Upper lobe of left lung (tissue), 6 donors: ENCODE measurements around the gene WDR6. TPM values are rescaled to one million over a fixed set of nuclear protein-coding genes. Genes with fewer than 3 reads are reported as not detected.

Experiments used
- ATAC-seq, 2 donors: fragments of 200-7000 bp; cut with Tn5 transposase; one replicate each; pipeline ENCODE4 v1.9.1; 2022; ENCODE audit warnings: mild to moderate bottlenecking in 2 of 2, moderate library complexity in 2 of 2; ENCODE audit not compliant: low FRiP score in 2 of 2
- DNase-seq, 2 donors: peaks; one replicate each; pipeline ENCODE4 v3.0.0-alpha.2; 2019 to 2020
- H3K27ac ChIP-seq, 4 donors: fragments of 200-600 bp; sonication (generic); one replicate each; pipeline ENCODE4 v1.5.1; 2016 to 2019
- H3K27me3 ChIP-seq, 4 donors: fragments of 200-600 bp; sonication (generic); one replicate each; pipeline ENCODE4 v1.5.1; 2017 to 2019
- H3K36me3 ChIP-seq, 4 donors: fragments of 200-600 bp; sonication (generic); one replicate each; pipeline ENCODE4 v1.5.1; 2016 to 2019
- H3K4me1 ChIP-seq, 4 donors: fragments of 200-600 bp; sonication (generic); one replicate each; pipeline ENCODE4 v1.5.1; 2018 to 2019
- H3K4me3 ChIP-seq, 4 donors: fragments of 200-600 bp; sonication (generic); one replicate each; pipeline ENCODE4 v1.5.1; 2017 to 2019; ENCODE audit warnings: mild to moderate bottlenecking in 2 of 4, moderate library complexity in 1 of 4
- H3K9me3 ChIP-seq, 4 donors: fragments of 200-600 bp; sonication (generic); one replicate each; pipeline ENCODE4 v1.5.1; 2018 to 2019
- EP300 ChIP-seq, 4 donors: sonication (generic); formaldehyde crosslinking; IDR thresholded peaks; one replicate each; pipeline ENCODE4 v1.5.1; 2017; ENCODE audit warnings: antibody characterized with exemption in 4 of 4, control low read depth in 2 of 4
- POLR2A ChIP-seq, 4 donors: fragments of 450-650 bp; IDR thresholded peaks; one replicate each; pipeline ENCODE4 v1.5.1; 2016 to 2017; ENCODE audit warnings: antibody characterized with exemption in 4 of 4, mild to moderate bottlenecking in 2 of 4
- POLR2AphosphoS5 ChIP-seq, 2 donors: sonication (generic); formaldehyde crosslinking; IDR thresholded peaks; one replicate each; pipeline ENCODE4 v1.5.1; 2017; ENCODE audit warnings: antibody characterized with exemption in 2 of 2
- WGBS, 2 donors: methylation state at CpG; one replicate each; pipeline ENCODE4 v1.1.5; 2017 to 2018; 5-methylcytosine and 5-hydroxymethylcytosine counted together
- total RNA-seq, 6 donors: library from RNA; depleted of rRNA in 4 of 6; stranded (reverse); fragments of >200 nt in 4 of 6; gene quantifications; one replicate each; pipeline versions ENCODE4 v1.1.0 to v1.2.1, GENCODE V29; 2016 to 2021
- TF ChIP-seq, protein P1 (sequence below), 6 experiments: fragments of 450-650 bp in 4 of 6; fragments of 200-600 bp in 2 of 6; sonication (generic) in 2 of 6; IDR thresholded peaks; one replicate each; pipeline ENCODE4 v1.5.1; 2016 to 2019; ENCODE audit warnings: antibody characterized with exemption in 6 of 6
- donor health status: DM: no; HTN: no; CAD: no; lungs with moderate emphysema.
- donor health status: DM: no; HTN: yes; CAD: no; lungs with severe emphysema.

The WDR6 gene
- total RNA-seq, 6 donors from 2014 or later, result 100 to 279 (median 123) TPM

DNA sequence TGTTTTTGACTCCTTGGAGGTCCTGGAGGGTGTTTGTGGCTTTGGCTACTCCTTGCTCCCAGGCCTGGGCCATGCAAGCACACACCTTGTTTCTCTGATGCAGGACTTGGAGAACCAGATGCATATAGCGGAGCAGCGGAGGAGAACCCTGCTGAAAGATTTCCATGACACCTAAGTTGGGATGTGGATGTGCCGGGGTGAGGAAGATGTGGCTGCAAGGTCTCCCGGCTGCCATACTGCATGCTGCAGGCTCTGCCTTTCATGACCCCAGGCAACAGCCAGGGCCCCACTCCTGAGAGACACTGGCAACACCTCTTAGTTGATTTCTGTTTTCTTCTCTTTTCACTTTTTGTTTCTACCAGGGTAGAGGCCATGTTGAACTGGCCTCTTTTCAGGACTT is 24.1 kb upstream of the WDR6 start:
- Histone ChIP-seq H3K9me3 (no peaks in the 10 kb centered on the region), H3K27ac (no peak overlapping the region), H3K4me3 (no peak overlapping the region), H3K4me1 (peaks cover 0 to 5% (median 1%) of the 10 kb centered on the region in 4 donors), H3K27me3 (no peaks in the 10 kb centered on the region), H3K36me3 (peaks cover 22 to 79% (median 67%) of the 10 kb centered on the region in 4 donors)
- DNase-seq (no peak), ATAC-seq (no peak)
- 93 to 97% methylated on average over 4 of the region's 4 CpGs for WGBS, 2 donors
- TF ChIP-seq POLR2AphosphoS5 (IDR thresholded peaks at IDR 0.05) (no peak), EP300 (IDR thresholded peaks at IDR 0.05) (no peak), POLR2A (IDR thresholded peaks at IDR 0.05) (no peak)
- TF ChIP-seq, protein P1, sequence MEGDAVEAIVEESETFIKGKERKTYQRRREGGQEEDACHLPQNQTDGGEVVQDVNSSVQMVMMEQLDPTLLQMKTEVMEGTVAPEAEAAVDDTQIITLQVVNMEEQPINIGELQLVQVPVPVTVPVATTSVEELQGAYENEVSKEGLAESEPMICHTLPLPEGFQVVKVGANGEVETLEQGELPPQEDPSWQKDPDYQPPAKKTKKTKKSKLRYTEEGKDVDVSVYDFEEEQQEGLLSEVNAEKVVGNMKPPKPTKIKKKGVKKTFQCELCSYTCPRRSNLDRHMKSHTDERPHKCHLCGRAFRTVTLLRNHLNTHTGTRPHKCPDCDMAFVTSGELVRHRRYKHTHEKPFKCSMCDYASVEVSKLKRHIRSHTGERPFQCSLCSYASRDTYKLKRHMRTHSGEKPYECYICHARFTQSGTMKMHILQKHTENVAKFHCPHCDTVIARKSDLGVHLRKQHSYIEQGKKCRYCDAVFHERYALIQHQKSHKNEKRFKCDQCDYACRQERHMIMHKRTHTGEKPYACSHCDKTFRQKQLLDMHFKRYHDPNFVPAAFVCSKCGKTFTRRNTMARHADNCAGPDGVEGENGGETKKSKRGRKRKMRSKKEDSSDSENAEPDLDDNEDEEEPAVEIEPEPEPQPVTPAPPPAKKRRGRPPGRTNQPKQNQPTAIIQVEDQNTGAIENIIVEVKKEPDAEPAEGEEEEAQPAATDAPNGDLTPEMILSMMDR (IDR thresholded peaks at IDR 0.05), result no peak

DNA sequence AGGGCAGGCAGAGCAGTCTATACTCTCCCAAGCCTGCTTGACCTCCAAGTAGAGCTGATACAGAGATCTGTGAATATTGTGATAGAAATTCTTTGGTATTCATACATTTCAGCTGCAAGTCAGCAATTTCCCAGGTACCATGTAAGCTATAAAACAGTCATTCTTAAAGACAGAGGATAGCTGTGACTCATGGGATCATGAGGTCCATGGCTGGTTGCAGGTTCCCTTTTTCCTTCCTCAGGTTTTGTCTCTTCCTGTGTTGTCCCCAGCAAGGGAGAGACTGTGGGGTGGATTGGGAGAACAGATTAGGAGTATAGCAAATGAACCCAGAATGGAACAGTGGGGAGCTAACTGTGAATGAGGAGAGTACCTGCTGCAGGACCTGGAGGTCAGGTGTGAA is 22.5 kb upstream of the WDR6 start:
- DNase-seq, result no peak

DNA sequence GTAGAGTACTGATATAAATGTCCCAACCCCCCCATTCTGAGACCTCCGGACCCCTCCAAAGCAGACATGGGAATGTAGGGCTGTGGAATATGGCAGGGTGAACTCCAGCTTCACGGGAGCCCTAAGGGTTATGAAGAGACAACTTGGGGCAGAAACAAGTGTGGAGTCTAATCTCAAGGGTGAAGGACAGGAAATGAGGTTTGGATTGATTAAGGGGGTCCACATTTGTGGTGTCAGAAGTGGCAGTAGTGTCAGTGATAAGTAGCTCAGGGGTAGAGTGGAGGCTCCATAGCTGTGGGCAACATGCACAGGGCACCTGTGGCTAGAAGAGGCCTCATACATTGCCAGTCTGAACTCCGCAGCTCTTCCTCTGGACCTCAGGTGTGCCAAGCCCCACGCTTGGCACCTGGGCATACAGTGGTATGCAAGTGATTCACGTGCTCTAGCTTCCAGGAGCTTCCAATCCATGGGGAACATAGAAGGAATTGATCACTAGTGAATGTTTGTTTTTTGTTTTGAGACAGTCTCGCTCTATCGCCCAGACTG is 21.3 kb upstream of the WDR6 start:
- Histone ChIP-seq H3K4me3 (no peak overlapping the region), H3K4me1 (peaks cover 10 to 23% (median 13%) of the 10 kb centered on the region in 4 donors), H3K27me3 (no peaks in the 10 kb centered on the region), H3K27ac (no peak overlapping the region), H3K9me3 (no peaks in the 10 kb centered on the region), H3K36me3 (peaks cover 5 to 55% (median 41%) of the 10 kb centered on the region in 4 donors)
- TF ChIP-seq POLR2A (IDR thresholded peaks at IDR 0.05) (no peak), EP300 (IDR thresholded peaks at IDR 0.05) (no peak), POLR2AphosphoS5 (IDR thresholded peaks at IDR 0.05) (no peak)
- TF ChIP-seq, protein P1 (IDR thresholded peaks at IDR 0.05), result no peak
- WGBS, 2 donors, result 93 to 96% methylated on average over 5 to 7 of the region's 7 CpGs
- ATAC-seq (no peak), DNase-seq (no peak)

More for the DNA sequence above, 22.5 kb upstream of the WDR6 start:
- peaks cover 14 to 66% (median 53%) of the 10 kb centered on the region in 4 donors for H3K36me3 ChIP-seq
- TF ChIP-seq, protein P1 (IDR thresholded peaks at IDR 0.05), result no peak
- no peak for TF ChIP-seq POLR2AphosphoS5 (IDR thresholded peaks at IDR 0.05)
- TF ChIP-seq POLR2A (IDR thresholded peaks at IDR 0.05), result no peak
- TF ChIP-seq EP300 (IDR thresholded peaks at IDR 0.05), result no peak
- H3K27ac ChIP-seq, result no peak overlapping the region
- H3K27me3 ChIP-seq, result no peaks in the 10 kb centered on the region
- H3K4me1 ChIP-seq, result peaks cover 7 to 17% (median 10%) of the 10 kb centered on the region in 4 donors
- H3K4me3 ChIP-seq, result no peak overlapping the region
- ATAC-seq, result no peak
- no peaks in the 10 kb centered on the region for H3K9me3 ChIP-seq

DNA sequence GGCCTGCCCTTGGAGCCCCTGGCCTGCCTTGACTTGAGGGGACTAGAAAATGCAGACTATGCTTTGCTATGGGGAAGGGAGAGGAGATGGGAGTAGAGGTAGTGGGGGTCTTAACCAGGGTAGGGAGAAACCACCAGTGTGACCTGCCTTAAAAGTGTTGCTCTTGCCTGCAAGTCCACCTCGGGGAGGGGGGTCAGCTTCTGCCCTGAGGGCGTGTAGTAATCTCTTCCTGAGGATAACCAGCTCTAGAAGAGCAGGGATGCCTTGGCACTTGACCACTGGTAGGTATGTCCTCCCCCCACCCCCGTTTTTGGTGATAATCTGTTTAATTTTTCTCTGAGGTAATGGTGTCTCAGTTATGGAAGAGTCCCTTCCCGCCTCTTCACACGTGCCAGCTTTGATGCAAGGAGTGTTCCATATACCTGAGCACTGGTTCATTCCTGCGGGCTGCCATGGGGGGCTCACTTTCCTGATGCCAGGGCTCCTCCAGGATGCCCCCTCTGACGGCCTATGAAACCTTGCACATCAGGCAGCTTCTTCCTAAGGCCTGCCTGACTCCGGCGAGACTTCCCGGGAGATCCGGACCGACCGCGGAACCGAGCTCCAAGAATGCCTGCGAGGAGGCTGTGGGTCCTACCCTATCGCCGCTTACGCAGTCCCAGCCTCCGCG is 17.9 kb upstream of the WDR6 start:
- Histone ChIP-seq H3K4me3 (peak overlapping the region; percentile 42 to 94 (median 78)), H3K9me3 (no peaks in the 10 kb centered on the region), H3K27me3 (no peaks in the 10 kb centered on the region), H3K27ac (peak overlapping the region; percentile 87 to 92 (median 90)), H3K4me1 (peaks cover 23 to 33% (median 27%) of the 10 kb centered on the region in 4 donors), H3K36me3 (peaks cover 0 to 26% (median 14%) of the 10 kb centered on the region in 4 donors)
- DNase-seq, result no peak
- no peak for ATAC-seq
- TF ChIP-seq POLR2AphosphoS5 (IDR thresholded peaks at IDR 0.05) (no peak), EP300 (IDR thresholded peaks at IDR 0.05) (no peak), POLR2A (IDR thresholded peaks at IDR 0.05) (no peak)
- TF ChIP-seq, protein P1 (IDR thresholded peaks at IDR 0.05), result no peak
- 6 to 11% methylated on average over 8 to 19 of the region's 21 CpGs for WGBS, 2 donors
